ES-I3 (cell line): ENCODE results near the gene LOXL3.

Experiments
- H3K36me3 ChIP-seq: 2 replicates; pipeline ENCODE4 v1.6.1; 2013; ENCODE audit warnings: mild to moderate bottlenecking, low read length, control low read depth, moderate library complexity; ENCODE audit not compliant: insufficient read depth
- H3K4me1 ChIP-seq: 2 replicates; pipeline ENCODE4 v1.6.1; 2013; ENCODE audit warnings: mild to moderate bottlenecking, control low read depth, low read length; ENCODE audit not compliant: insufficient read depth
- H3K9ac ChIP-seq: 2 replicates; pipeline ENCODE4 v1.6.1; 2013; ENCODE audit warnings: low read depth, mild to moderate bottlenecking, low read length, moderate library complexity
- H3K9me3 ChIP-seq: 2 replicates; pipeline ENCODE4 v1.6.1; 2013; ENCODE audit warnings: mild to moderate bottlenecking, low read length, moderate library complexity; ENCODE audit not compliant: control insufficient read depth, insufficient read depth

The LOXL3 gene

GRCh38 chr2:74581463-74581862 lies 27.7 kb upstream of the LOXL3 start:
- Histone ChIP-seq H3K4me1 (peaks cover 23% of the 10 kb centered on the region), H3K36me3 (no peaks in the 10 kb centered on the region), H3K9ac (no peak overlapping the region), H3K9me3 (no peaks in the 10 kb centered on the region)

GRCh38 chr2:74578408-74578807 lies 24.7 kb upstream of the LOXL3 start:
- Histone ChIP-seq H3K9ac (no peak overlapping the region), H3K36me3 (no peaks in the 10 kb centered on the region), H3K9me3 (no peaks in the 10 kb centered on the region), H3K4me1 (peaks cover 4% of the 10 kb centered on the region)

DNA sequence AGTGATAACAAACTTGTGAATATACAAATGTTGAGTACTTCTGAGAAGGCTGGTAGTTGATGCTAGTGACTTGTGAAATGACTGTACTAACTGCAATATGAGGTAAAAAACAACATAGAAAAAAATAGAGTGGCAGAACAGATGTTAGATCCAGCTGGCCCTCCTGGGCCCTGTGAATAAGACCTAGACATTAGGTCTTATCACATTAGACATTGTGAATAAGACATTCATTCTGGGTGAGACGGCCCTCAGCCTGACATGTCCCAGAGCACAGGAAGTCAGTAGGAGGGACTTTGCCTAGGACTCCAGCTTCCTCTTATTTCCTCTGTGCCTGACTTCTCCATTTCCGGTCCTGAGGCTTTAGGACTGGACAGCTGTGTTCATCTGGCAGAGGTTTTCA lies 23.7 kb upstream of the LOXL3 start:
- Histone ChIP-seq H3K9me3 (no peaks in the 10 kb centered on the region), H3K9ac (no peak overlapping the region), H3K4me1 (no peaks in the 10 kb centered on the region), H3K36me3 (no peaks in the 10 kb centered on the region)

DNA sequence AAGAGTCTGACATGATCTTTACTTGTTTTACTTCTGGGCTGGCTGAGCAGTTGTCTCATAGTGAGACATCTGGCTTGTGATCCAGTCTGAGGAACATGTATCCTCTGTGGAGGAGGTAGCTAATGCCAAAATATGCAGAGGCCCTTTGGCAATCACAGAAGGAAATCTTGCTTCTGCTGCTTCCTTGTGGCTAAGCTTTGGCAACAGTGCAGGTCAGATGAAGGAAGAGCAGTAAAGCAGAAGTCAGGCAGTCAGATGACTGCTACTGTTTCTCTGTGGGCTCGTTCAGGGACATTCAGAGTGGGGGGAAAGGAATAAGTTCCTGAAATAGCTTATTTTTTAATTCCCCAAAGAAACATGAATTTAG lies 23.1 kb upstream of the LOXL3 start:
- H3K36me3 ChIP-seq, result no peaks in the 10 kb centered on the region
- H3K9me3 ChIP-seq, result no peaks in the 10 kb centered on the region
- no peak overlapping the region for H3K9ac ChIP-seq
- H3K4me1 ChIP-seq, result no peaks in the 10 kb centered on the region

GRCh38 chr2:74576211-74576862 lies 22.6 kb upstream of the LOXL3 start:
- Histone ChIP-seq H3K4me1 (no peaks in the 10 kb centered on the region), H3K36me3 (no peaks in the 10 kb centered on the region), H3K9ac (no peak overlapping the region), H3K9me3 (no peaks in the 10 kb centered on the region)

- no peaks in the 10 kb centered on the region for H3K9me3 ChIP-seq
- no peaks in the 10 kb centered on the region for H3K4me1 ChIP-seq
- H3K9ac ChIP-seq, result no peak overlapping the region
- H3K36me3 ChIP-seq, result no peaks in the 10 kb centered on the region
Observed at GRCh38 chr2:74575320-74575719, 21.6 kb upstream of the LOXL3 start.

DNA sequence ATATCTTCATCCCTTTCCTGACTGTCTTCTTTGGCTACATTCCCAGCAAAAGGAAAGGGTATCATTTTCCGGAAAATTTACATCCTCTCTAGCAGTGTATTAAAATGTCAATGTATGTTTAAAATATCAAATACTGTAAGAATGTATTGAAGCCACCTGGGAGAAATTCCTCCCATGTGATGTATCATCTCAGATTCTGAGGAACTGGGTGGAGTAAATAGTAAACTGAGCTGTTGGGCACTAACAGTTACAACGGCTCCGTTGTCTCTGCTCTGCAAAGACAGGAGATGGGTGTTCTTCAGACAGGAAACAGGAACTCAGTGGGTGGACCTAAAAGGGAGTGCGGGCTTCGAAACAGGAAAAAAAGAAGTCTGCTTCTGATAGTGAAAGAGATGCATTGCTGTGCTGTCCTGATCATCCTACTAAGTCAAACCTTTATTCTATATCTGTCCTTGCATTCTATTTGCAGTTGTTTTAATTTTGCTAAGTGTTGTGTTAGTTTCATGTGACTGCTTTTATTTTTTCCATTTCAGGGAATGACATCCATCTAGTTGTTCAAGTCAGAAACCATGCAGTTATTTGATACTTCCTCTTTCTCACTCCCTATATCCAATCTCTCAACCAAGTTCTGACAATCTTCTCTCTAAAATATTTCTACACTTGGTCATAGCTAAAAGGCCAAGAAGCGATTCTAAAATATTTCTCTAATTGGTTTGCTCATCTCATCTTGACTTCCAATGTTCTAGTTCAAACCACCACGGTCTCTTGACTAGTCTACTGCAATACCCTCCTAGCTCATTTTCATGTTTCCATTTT lies 20.2 kb upstream of the LOXL3 start:
- Histone ChIP-seq H3K36me3 (no peaks in the 10 kb centered on the region), H3K4me1 (no peaks in the 10 kb centered on the region), H3K9ac (no peak overlapping the region), H3K9me3 (no peaks in the 10 kb centered on the region)

DNA sequence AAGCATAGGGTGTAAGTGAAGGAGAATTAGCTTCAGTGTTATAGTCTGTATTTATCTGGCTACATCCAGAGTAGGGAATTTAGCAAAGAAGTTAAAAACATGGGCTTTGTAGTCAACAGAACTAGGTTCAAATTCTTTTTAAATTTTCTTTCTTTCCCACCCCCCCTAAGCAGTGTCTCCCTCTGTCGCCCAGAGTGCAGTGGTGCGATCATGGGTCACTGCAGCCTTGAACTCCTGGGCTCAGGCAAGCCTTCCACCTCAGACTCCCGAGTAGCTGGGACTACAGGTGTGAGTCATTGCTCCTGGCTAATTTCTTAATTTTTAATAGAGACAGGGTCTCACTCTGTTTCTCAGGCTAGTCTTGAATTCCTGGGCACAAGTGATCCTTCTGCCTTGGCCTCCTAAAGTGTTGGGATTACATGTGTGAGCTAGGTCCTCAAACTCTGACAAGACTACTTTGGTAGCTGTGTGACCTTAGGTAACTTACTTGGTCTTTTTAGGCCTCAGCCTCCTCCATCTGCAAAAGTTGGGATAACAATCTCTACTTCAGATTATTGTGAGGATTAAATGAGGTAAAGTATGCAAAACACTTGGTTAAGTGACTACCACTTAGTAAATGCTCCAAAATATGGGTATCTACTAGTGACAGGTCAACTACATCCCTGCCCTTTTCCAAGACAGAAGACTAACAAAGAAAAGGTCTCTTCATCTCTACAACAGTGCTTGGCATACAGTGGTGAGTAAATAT lies 18.6 kb upstream of the LOXL3 start:
- H3K4me1 ChIP-seq, result no peaks in the 10 kb centered on the region
- H3K9ac ChIP-seq, result no peak overlapping the region
- H3K9me3 ChIP-seq, result no peaks in the 10 kb centered on the region
- H3K36me3 ChIP-seq, result no peaks in the 10 kb centered on the region

DNA sequence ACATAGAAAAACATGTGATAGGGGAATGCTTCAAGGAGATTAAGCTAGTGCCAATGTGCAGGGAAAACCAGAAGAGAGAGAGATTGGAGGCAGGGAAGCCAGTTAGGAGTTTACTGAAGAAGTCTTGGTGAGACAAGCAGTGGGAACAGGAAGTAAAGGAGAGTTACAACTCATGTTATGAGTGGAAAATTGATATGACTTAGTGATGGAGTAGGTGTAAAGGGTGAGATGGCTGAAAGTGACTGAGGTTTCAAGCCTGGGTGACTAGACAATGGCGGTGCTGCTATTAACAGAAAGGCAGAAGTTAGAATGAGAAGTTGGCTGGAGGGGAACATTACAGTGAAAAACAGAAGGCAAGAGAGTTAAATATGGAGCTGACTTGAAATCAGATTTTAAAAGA lies 17.3 kb upstream of the LOXL3 start:
- no peak overlapping the region for H3K9ac ChIP-seq
- no peaks in the 10 kb centered on the region for H3K9me3 ChIP-seq
- no peaks in the 10 kb centered on the region for H3K4me1 ChIP-seq
- no peaks in the 10 kb centered on the region for H3K36me3 ChIP-seq

DNA sequence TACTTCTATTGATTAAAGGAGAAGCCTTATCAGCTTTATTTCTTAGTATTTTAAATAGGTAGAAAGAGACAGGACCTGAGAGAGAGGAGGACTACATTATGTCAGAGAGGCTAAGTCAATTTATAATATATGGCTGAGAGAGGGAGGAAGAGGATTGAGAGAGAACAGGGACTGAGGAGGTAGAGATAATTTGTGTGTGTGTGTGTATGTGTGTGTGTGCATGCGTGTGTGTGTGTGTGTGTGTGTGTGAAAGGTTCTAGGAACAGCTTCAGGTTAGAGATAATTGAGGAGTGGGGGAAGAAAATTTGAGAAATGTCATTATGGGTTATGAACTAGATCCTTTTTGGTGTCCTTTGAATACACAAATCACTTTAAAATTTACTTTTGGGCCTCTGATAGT lies 15.9 kb upstream of the LOXL3 start:
- Histone ChIP-seq H3K9me3 (no peaks in the 10 kb centered on the region), H3K4me1 (no peaks in the 10 kb centered on the region), H3K36me3 (no peaks in the 10 kb centered on the region), H3K9ac (no peak overlapping the region)

- no peaks in the 10 kb centered on the region for H3K9me3 ChIP-seq
- no peak overlapping the region for H3K9ac ChIP-seq
- no peaks in the 10 kb centered on the region for H3K36me3 ChIP-seq
- H3K4me1 ChIP-seq, result no peaks in the 10 kb centered on the region
Observed at GRCh38 chr2:74567881-74568280, 14.1 kb upstream of the LOXL3 start.

- Histone ChIP-seq H3K9me3 (no peaks in the 10 kb centered on the region), H3K36me3 (no peaks in the 10 kb centered on the region), H3K9ac (no peak overlapping the region), H3K4me1 (no peaks in the 10 kb centered on the region)
Observed at GRCh38 chr2:74566754-74567085, 13.0 kb upstream of the LOXL3 start.

- Histone ChIP-seq H3K36me3 (no peaks in the 10 kb centered on the region), H3K4me1 (no peaks in the 10 kb centered on the region), H3K9me3 (no peaks in the 10 kb centered on the region), H3K9ac (no peak overlapping the region)
Observed at GRCh38 chr2:74566076-74566753, 12.5 kb upstream of the LOXL3 start.

- no peak overlapping the region for H3K9ac ChIP-seq
- H3K9me3 ChIP-seq, result no peaks in the 10 kb centered on the region
- no peaks in the 10 kb centered on the region for H3K36me3 ChIP-seq
- H3K4me1 ChIP-seq, result peaks cover 14% of the 10 kb centered on the region
Observed at GRCh38 chr2:74564222-74564621, 10.5 kb upstream of the LOXL3 start.
